Measurements from ENCODE around the gene SRMS.
"Not testable (repeated sequence)": the region's sequence is repeated elsewhere in the genome, so short reads cannot be mapped to it uniquely, and the experiment has no call there.

Gene SRMS

GRCh38 chr20:63579017-63579694, 31.6 kb upstream of the SRMS start:
- no peak for DNase-seq (ENCODE audit: low spot score)

- no peak for DNase-seq (ENCODE audit: low spot score)
These were observed 30.9 kb upstream of the SRMS start for GRCh38 chr20:63578224-63579016.

GRCh38 chr20:63577317-63577894, 29.9 kb upstream of the SRMS start:
- peak; percentile 50 for DNase-seq (ENCODE audit: low spot score)

- DNase-seq (ENCODE audit: low spot score), result no peak
These were observed 28.8 kb upstream of the SRMS start for GRCh38 chr20:63576311-63576710.

GRCh38 chr20:63574829-63575743, 27.5 kb upstream of the SRMS start:
- DNase-seq (ENCODE audit: low spot score), result no peak

GRCh38 chr20:63574156-63574828, 26.7 kb upstream of the SRMS start, which contains the start of gene HELZ2:
Gene HELZ2 (minus strand): TSS chr20:63574239. CDS start chr20:63572385, 1,854 bp downstream.
- DNase-seq (ENCODE audit: low spot score), result no peak

- no peak for DNase-seq (ENCODE audit: low spot score)
These were observed 26.1 kb upstream of the SRMS start for GRCh38 chr20:63573647-63574131.

- DNase-seq (ENCODE audit: low spot score), result no peak
These were observed 25.5 kb upstream of the SRMS start for GRCh38 chr20:63572788-63573646.

- no peak for DNase-seq (ENCODE audit: low spot score)
These were observed 24.7 kb upstream of the SRMS start for GRCh38 chr20:63572071-63572787.

GRCh38 chr20:63571087-63571478, 23.5 kb upstream of the SRMS start:
- DNase-seq (ENCODE audit: low spot score), result not testable (repeated sequence)

GRCh38 chr20:63570281-63571086, 22.9 kb upstream of the SRMS start:
- no peak for DNase-seq (ENCODE audit: low spot score)

- no peak for DNase-seq (ENCODE audit: low spot score)
These were observed 21.7 kb upstream of the SRMS start for GRCh38 chr20:63568986-63569949.

- DNase-seq (ENCODE audit: low spot score), result no peak
These were observed 20.8 kb upstream of the SRMS start for GRCh38 chr20:63568170-63568981.

- DNase-seq (ENCODE audit: low spot score), result no peak
These were observed 20.0 kb upstream of the SRMS start for GRCh38 chr20:63567386-63568169.

- DNase-seq (ENCODE audit: low spot score), result no peak
These were observed 19.5 kb upstream of the SRMS start for GRCh38 chr20:63567136-63567385.

All from cerebellar cortex (tissue), 1 donor.